HG02588 (cell line): ENCODE results near the gene EVX2.

Experiments used
- ATAC-seq: cut with Tn5 transposase; IDR thresholded peaks from one replicate; pipeline ENCODE4 v1.9.1; 2021; ENCODE audit warnings: mild to moderate bottlenecking, moderate library complexity; ENCODE audit not compliant: unreplicated experiment

Gene EVX2

GRCh38 chr2:176084611-176085119 lies 903 bp upstream of the EVX2 start:
- no peak for ATAC-seq

- no peak for ATAC-seq
These were observed 674 bp downstream of the EVX2 start for GRCh38 chr2:176082824-176083751.

DNA sequence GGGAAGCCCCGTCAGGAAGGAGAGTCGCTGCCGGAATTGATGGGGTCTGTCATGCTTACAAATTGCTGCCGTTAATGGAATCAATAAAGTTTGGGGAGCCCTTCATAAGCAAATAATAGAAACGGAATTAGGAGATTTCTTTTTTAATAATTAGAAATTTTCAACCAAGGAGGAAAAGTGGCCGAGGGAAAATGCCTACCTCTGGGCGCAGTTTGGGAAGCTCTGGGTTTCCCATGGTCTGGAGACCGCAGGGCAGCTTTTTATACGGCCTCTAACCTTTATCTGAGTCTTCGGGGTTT lies 1.3 kb downstream of the EVX2 start:
- no peak for ATAC-seq

- no peak for ATAC-seq
These were observed 1.8 kb downstream of the EVX2 start for GRCh38 chr2:176081837-176082524.

DNA sequence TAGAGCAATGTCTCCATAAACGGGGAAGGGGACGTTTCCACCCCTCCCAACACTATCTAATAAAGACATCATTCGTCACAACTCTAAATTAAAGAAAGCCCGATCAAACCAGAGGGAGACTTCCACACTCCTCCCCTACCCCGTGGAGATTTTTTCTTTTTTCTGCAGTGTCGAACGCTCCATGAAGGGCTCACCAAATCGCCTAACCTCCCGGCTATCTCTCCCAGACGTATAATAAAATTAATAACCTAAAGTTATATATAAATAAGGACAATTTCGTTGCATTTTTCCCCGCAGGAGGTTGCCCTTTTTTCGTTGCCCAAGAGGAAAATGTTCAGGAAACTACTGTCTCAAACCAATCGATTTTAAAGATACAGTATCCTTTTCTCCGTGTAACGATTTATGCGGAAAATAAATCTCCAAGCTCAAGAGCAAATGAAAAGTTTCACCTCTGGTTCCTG lies 2.4 kb downstream of the EVX2 start:
- ATAC-seq: no peak

- no peak for ATAC-seq
These were observed 3.0 kb downstream of the EVX2 start for GRCh38 chr2:176080540-176081375.

DNA sequence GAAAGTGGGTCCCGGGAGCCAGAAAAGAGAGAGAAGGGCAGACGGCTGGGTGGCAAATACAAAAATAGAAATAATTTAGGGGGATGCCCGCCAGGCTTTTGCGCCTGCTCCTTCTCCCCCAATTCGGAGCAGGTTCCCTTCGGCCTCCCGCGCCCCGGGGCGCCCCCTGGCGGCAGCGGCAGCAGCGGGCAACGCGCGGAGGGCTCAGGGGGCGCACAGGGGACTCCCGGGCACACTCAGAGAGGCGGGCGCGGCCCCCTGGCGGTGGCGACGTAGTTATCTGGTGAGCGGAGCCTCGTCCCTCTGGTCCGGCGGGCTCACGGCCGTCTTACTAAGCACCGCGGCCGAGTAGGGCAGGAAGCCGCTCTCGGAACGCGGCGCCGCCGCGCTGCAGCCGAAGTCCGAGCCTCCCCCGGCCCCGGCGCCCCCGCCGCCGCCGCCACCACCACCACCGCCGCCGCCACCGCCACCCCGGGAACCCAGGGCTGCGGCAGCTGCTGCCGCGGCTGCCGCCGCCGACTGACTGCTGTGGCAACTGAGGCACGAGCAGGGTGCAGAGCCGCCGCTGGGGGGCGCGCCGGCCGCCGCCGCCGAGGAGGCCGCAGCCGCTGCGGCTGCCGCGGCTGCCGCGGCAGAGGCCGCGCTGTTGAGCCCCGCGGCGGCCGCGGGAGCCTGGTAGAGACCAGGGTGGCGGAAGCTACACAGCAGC lies 3.8 kb downstream of the EVX2 start:
- ATAC-seq: no peak

DNA sequence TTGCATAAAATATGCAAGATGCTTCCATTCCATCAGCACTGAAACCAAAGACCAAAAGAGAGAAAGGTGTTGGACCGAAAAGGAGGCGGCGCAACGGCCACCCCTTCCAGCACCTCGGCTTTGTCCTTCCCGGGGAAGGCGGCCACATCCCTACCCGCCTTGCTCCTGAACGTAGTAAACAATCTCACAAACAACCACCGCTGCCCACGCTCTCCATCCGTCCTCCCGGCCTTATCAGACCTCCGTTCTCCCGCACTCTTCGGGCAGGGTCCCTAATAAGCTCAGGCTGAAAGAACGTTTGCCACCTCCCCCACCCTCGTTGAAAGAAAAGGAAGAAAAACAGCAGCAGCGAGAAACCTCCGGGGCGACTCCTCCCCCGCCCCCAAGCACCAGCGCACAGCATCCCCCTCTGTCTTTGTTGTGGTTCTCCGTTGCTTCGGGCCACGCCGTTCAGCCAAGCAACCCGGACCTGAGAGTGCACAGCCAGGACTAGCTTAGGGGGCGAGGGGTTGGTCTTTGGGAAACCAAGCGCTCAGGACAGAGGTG lies 4.4 kb downstream of the EVX2 start:
- no peak for ATAC-seq

DNA sequence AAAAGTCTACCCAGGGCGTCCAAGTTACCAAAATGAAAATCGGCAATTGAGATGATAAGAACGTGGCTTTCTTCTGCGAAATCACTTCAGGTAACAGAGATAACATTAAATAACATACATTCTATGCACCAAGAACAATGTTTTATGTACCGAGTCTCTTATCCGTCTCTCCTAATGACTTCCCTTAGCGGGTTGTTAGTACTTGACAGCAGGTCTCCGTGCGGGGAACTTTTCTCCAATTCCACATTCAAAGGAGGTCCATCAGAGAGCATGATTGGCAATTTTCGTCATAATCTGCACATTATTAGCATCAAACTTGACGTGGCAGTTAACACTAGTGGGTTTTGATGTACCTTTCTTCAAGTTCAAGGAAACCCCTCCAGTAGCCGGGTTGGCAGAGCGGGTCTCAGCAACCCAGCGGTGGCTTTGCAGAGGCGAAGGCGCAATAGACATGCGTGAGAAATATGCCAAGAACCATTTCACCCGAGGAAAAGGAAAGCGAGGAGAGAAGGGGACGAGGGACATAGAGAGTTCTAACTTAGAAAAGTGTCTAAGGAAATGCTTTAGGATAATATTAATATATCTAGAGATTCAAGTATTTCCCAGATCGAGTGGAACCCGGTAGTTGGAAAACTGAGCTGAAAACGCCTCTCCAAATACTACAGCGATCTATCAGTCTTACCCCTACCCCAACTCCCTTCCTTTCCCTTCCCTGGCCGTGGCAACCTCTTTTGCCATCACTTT lies 5.0 kb downstream of the EVX2 start:
- no peak for ATAC-seq

DNA sequence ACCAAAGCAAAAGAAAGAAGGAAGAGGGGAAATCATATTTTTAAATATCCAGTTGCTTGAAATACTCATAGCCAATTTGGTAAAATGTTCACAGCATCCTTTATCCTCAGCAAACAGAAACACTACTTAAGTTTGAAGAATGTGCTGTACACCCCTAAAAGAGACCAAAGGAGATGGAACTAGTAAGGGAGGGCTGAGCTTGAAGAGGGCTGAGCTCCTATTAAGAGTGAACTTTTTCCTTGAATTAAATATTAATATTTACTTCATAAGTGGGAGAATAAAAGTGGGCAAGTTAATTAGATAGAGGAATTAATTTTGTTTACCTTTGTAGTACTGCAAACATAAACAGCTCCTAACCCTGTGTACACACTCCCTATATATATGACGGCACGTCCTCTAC lies 7.0 kb downstream of the EVX2 start:
- no peak for ATAC-seq

GRCh38 chr2:176076063-176076462 lies 7.7 kb downstream of the EVX2 start:
- no peak for ATAC-seq

- no peak for ATAC-seq
These were observed 8.3 kb downstream of the EVX2 start for GRCh38 chr2:176075481-176075880.

DNA sequence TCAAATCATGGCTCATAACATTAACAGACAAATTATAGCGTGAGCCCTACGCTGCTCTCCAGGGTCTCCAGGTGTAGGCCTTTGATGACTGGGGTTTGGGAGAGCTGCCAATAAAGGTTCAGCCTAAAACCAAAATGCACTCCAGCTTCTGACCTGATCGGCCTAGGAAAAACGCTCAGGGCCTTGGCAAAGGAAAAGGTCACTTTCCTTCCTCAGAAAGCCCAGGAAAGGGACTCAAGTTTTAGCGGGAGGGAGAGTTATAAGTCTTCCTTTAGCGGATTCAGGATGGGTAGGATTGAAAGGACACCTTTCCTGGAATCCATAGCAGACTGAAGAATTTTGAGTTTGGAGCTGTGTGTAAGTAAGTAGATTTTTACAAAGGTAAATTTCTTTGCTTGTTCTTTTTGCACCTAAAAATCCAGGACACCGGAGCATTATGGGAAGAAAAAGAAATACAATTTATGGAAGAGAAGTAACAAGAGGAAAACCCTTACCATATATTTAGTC lies 8.8 kb downstream of the EVX2 start:
- no peak for ATAC-seq

DNA sequence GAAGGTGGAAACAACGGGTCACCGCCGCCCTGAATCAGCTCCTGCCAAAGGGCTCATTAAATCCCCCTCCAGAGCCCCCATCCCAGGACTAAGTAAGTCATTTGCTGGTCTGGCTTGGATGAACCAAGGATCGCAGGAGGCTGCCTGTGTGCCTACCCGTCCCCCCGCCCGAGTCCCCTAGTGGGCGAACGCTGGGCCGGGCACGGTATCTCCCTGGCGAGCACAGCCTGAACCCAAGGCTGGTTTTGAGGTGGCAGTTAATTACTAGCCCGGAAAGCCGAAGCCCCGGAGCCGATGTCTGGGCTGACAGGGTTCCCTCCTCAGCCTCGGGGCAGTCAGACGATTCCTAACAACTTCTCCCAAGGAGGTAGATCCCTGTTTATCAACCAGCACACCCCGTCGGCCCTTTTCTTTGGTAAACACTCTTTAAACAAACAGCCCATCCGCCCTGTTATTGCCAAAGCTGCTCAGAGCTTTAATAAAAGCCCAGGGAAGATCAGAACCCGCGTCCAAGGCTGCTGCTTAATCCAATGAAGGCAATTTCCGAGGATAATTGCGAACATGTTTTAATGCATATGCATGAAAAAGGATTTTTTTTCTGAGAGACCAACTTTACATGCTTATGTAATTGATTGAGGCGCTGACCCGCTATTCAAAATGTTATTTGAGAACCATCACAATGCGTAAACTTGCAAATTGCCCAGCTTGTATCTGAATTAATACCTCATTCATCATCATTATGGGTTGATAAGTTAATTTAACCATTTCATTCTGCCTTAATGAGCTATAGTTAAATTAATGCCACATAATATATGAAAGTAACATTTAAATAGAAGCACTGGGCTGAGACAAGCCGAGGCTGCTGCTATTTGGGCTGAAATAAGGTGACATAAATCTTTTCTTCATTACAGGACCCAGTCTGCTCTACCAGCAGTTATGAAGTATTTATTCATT lies 10.5 kb downstream of the EVX2 start:
- no peak for ATAC-seq

- no peak for ATAC-seq
These were observed 11.5 kb downstream of the EVX2 start for GRCh38 chr2:176072292-176072669.

DNA sequence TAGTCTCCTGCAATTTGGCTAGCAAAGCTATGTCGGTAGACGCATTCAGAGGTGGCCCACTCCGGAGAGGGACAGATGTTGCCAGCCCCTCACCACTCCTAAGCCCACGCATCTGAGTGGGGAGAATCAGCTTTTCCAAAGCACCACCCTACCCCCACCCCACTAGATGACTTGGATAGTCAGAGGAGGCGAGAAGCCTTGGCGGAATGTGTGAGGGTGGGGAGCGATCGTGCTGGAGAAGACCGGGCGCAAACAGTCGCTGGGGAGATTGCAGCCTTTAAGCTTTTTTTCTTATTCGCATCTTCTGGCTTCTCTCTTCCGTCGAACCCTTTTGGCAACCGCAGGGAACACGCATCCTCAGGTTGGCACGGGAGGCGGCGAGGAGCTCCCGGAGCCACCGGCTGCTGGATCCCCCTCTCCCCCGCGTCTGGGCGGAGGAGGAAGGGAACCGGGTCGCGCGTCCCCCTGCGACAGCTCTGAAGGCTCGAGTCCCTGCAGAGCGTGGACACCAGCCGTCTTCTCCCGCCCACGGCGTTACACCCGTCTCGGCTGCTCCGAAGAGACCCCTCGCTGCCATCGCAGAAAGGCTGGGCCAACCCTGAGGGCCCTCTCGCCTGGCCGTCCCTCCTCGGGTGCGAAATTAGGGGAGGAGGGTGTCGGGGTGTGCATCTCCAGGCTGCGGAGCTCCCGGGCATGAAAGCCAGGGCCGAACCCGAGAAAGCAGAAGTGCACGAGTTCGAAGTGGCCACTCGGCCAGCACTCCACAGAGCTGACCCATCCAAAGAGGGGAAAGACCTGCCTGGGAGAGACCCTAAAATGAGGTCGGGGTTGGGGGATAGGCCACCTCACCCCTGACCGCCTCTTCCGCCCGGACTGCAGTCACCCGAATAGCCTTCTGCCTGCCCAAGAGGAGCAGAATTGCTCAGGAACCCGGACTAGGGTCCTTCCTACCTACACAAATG lies 12.2 kb downstream of the EVX2 start:
- ATAC-seq: no peak

DNA sequence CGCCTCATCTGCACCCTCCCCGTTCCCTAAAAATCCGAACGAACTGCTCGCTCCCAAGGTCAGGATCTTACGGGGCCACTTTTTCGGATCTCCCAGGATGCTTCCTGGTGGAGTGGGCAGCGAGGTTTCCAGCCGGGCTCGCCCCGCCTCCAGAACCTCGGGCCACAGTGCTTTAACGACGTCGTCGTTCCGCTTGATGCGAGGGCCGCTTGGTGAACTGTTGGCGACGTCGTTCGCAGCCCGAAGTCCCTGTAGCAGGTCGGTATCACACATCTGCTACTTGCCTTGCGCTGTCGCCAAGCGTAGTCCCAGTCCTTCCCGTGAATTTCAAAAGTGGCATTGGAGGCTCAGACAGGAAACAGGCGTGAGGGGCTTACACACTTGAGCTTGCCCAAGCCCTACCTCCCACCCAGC lies 15.3 kb downstream of the EVX2 start:
- no peak for ATAC-seq
